PFSK-1 (cell line): ENCODE results near the gene CTPS1.

ENCODE experiments used
- FOXP2 ChIP-seq: optimal IDR thresholded peaks from 2 replicates; pipeline ENCODE3; 2011; ENCODE audit warnings: borderline replicate concordance, control low read depth, inconsistent platforms; ENCODE audit not compliant: insufficient read depth; ENCODE audit errors: extremely low read length, extremely low read depth
- POLR2AphosphoS5 ChIP-seq: IDR thresholded peaks from 2 replicates; pipeline ENCODE4 v1.6.1; 2012; ENCODE audit warnings: low read depth, mild to moderate bottlenecking, control low read depth, low read length, moderate library complexity
- SIN3A ChIP-seq: IDR thresholded peaks from 2 replicates; pipeline ENCODE4 v1.6.1; 2012; ENCODE audit warnings: mild to moderate bottlenecking, low read length, moderate library complexity, borderline replicate concordance; ENCODE audit not compliant: insufficient read depth
- TAF1 ChIP-seq: IDR thresholded peaks from 2 replicates; pipeline ENCODE4 v1.6.1; 2012; ENCODE audit warnings: low read length, control low read depth, borderline replicate concordance; ENCODE audit not compliant: insufficient read depth
- TF ChIP-seq, protein P1 (sequence below), 2 experiments: IDR thresholded peaks; 2 replicates each; pipeline versions ENCODE4 v1.6.1 to v1.8.0; 2011 to 2012; ENCODE audit warnings: low read depth in 2 of 2, low read length in 2 of 2, control low read depth in 1 of 2, inconsistent platforms in 1 of 2, mild to moderate bottlenecking in 1 of 2, moderate library complexity in 1 of 2; ENCODE audit not compliant: insufficient read depth in 1 of 2

The CTPS1 gene

DNA sequence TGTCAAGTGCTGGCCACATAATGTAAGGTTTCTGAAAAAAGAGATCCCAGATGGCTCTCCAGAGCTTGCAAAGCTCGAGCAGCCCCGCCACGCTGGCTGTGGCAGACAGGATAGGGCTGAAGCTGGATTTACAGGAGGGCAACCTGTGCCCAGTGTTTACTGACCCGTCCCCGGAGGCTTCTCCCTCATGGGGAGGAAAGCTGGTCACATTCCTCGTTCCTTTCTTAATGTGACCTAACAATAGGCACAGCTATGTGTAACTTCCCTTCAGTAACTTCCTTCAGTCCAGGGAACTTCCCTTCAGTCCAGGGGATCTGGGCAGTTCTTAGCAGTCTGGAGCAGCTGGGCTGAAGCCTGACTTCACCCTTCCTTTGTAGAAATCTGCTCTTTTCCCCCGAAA lies 34.3 kb downstream of the CTPS1 start:
- TF ChIP-seq TAF1 (no peak), POLR2AphosphoS5 (no peak), FOXP2 (no peak), SIN3A (no peak)
- TF ChIP-seq, protein P1, sequence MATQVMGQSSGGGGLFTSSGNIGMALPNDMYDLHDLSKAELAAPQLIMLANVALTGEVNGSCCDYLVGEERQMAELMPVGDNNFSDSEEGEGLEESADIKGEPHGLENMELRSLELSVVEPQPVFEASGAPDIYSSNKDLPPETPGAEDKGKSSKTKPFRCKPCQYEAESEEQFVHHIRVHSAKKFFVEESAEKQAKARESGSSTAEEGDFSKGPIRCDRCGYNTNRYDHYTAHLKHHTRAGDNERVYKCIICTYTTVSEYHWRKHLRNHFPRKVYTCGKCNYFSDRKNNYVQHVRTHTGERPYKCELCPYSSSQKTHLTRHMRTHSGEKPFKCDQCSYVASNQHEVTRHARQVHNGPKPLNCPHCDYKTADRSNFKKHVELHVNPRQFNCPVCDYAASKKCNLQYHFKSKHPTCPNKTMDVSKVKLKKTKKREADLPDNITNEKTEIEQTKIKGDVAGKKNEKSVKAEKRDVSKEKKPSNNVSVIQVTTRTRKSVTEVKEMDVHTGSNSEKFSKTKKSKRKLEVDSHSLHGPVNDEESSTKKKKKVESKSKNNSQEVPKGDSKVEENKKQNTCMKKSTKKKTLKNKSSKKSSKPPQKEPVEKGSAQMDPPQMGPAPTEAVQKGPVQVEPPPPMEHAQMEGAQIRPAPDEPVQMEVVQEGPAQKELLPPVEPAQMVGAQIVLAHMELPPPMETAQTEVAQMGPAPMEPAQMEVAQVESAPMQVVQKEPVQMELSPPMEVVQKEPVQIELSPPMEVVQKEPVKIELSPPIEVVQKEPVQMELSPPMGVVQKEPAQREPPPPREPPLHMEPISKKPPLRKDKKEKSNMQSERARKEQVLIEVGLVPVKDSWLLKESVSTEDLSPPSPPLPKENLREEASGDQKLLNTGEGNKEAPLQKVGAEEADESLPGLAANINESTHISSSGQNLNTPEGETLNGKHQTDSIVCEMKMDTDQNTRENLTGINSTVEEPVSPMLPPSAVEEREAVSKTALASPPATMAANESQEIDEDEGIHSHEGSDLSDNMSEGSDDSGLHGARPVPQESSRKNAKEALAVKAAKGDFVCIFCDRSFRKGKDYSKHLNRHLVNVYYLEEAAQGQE (IDR thresholded peaks at IDR 0.05; ENCODE audit: insufficient read depth in 1 of 2, low read depth in 2 of 2, low read length in 2 of 2), result no peak

DNA sequence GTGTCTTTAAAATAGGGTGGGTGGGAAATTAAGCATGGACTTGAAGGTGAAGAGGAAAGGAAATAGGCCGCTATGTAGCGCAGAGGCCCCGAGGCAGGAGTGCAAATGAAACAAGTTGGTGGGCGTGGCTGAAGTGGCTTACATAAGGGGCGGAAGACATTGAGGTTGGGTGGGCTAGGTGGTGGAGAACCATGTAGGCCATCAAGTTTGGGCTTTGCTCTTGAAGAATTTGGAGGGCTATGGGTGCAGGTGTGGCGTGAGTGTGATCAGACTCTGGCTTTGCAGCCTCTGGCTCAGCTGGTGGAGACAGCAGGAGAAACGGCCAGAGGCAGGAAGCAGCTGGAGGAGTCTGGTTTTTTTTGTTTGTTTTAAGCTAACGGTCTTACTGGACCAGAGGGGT lies 35.4 kb downstream of the CTPS1 start:
- TF ChIP-seq FOXP2 (no peak), POLR2AphosphoS5 (no peak), TAF1 (no peak), SIN3A (no peak)
- TF ChIP-seq, protein P1 (IDR thresholded peaks at IDR 0.05; ENCODE audit: insufficient read depth in 1 of 2, low read depth in 2 of 2, low read length in 2 of 2), result no peak

DNA sequence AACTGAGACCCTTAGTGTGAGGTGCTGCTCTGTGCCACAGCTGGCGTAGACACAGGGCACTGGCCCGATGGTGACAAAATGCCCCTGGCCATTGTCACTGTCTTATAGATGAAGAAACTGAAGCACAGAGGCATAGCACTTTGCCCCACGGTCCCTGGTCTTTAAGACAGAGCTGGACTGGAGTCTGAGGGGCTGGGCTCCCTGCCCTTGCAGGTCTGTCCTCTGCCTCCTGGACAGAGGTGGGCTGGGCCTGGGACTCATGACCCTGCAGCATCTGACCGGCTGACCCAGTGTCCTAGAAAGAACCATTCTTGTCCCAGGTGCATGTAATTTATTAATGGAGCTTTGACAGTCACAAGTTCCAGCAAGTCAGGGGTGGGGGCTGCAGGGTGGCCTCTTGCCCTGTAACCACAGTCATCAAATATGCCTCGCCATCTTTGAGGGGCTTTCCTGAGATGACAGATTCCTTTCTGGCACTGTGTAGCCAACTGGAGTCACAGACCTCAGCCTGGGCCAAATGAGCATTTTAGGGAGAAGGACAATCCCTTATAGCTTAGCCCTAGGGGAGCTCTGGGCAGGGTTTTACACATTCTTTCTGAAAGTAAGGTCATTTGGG lies 35.9 kb downstream of the CTPS1 start:
- TF ChIP-seq, protein P1 (IDR thresholded peaks at IDR 0.05; ENCODE audit: insufficient read depth in 1 of 2, low read depth in 2 of 2, low read length in 2 of 2), result no peak
- TF ChIP-seq POLR2AphosphoS5 (no peak), SIN3A (no peak), FOXP2 (no peak), TAF1 (no peak)

DNA sequence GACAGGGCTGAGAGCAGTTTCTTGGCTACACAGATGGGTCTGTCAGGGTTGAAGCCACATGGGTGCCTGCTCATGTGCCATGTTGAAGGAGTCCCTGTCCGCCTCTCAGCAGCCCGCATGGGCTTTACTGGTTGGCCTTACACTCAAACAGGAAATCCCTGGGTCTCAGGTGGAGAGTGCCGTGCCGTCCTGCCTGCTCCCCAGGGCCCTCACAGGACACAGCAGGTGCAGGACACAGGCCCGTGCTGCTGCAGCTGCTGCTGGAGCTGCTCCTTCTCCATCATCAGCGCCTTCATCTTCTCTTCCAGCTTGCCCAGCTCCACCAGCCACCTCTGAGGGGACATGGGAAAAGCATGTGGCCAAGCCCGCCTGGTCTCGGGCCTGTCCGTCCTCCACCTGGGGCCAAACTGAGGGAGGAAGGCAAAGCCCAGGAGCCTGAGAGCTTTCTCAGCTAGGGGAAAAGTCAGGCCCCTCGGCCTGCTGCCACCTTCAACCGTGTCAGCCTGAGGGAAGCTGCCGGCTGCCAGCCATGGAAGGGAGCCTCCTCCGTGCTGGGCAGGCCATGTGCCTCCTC lies 36.5 kb downstream of the CTPS1 start:
- TF ChIP-seq SIN3A (no peak), TAF1 (no peak)
- TF ChIP-seq, protein P1 (IDR thresholded peaks at IDR 0.05; ENCODE audit: insufficient read depth in 1 of 2, low read depth in 2 of 2, low read length in 2 of 2), result no peak
